ENCODE results near the gene NLE1.
"Not testable (repeated sequence)": the region's sequence is repeated elsewhere in the genome, so short reads cannot be mapped to it uniquely, and the experiment has no call there.

The NLE1 gene

GRCh38 chr17:35152421-35153140 is 10.5 kb upstream of the NLE1 start:
- H3K27ac Mint-ChIP-seq, result no peak overlapping the region
- H3K9me3 Mint-ChIP-seq, result no peaks in the 10 kb centered on the region
- no peaks in the 10 kb centered on the region for H3K36me3 Mint-ChIP-seq (ENCODE audit: low read depth)
- no peak overlapping the region for H3K4me3 Mint-ChIP-seq
- no peaks in the 10 kb centered on the region for H3K27me3 Mint-ChIP-seq
- H3K4me1 Mint-ChIP-seq (ENCODE audit: low read depth), result no peaks in the 10 kb centered on the region
- no peak for DNase-seq

DNA sequence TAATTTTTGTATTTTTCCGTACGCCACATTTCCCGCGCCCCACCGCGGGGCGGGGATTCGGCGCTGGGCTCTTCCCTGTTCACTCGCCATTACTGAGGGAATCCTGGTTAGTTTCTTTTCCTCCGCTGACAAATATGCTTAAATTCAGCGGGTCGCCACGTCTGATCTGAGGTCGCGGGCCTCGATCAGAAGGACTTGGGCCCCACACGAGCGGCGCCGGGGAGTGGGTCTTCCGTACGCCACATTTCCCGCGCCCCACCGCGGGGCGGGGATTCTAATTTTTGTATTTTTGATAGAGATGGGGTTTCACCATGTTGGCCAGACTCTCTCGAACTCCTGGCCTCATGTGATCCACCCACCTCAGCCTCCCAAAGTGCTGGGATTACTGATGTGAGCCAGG is 9.0 kb upstream of the NLE1 start:
- not testable (repeated sequence) for DNase-seq, H3K27me3 Mint-ChIP-seq, H3K27ac Mint-ChIP-seq

GRCh38 chr17:35149941-35150340 is 7.8 kb upstream of the NLE1 start:
- H3K4me1 Mint-ChIP-seq (ENCODE audit: low read depth), result no peaks in the 10 kb centered on the region
- H3K36me3 Mint-ChIP-seq (ENCODE audit: low read depth), result no peaks in the 10 kb centered on the region
- H3K27me3 Mint-ChIP-seq, result no peaks in the 10 kb centered on the region
- no peak for DNase-seq
- H3K27ac Mint-ChIP-seq, result no peak overlapping the region
- H3K9me3 Mint-ChIP-seq, result no peaks in the 10 kb centered on the region
- H3K4me3 Mint-ChIP-seq, result no peak overlapping the region

More for the DNA sequence above, 9.0 kb upstream of the NLE1 start:
- not testable (repeated sequence) for H3K4me3 Mint-ChIP-seq; H3K9me3 Mint-ChIP-seq; H3K36me3 Mint-ChIP-seq (ENCODE audit: low read depth); H3K4me1 Mint-ChIP-seq (ENCODE audit: low read depth)

DNA sequence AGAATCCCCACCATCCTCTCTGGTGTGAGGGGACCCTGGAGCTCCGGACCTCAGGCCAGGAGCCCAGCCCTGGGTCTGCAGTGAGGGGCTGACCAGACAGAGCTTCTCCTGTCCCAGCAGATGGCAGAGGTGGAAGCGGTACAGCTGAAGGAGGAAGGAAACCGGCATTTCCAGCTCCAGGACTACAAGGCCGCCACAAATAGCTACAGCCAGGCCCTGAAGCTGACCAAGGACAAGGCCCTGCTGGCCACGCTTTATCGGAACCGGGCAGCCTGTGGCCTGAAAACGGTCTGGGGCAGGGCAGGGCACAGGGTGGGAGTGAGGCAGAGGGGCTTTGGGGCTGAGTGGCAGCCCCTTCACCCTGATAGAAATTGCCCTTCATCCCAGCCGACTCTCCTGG is 6.0 kb upstream of the NLE1 start:
- no peak for DNase-seq
- Mint-ChIP-seq H3K9me3 (no peaks in the 10 kb centered on the region), H3K4me1 (ENCODE audit: low read depth) (no peaks in the 10 kb centered on the region), H3K27me3 (no peaks in the 10 kb centered on the region), H3K27ac (no peak overlapping the region), H3K36me3 (ENCODE audit: low read depth) (no peaks in the 10 kb centered on the region), H3K4me3 (no peak overlapping the region)

- Mint-ChIP-seq H3K4me1 (ENCODE audit: low read depth) (peaks cover under 1% of the 10 kb centered on the region), H3K4me3 (no peak within 1 kb of the TSS), H3K27me3 (no peaks in the 10 kb centered on the region), H3K9me3 (no peaks in the 10 kb centered on the region), H3K36me3 (ENCODE audit: low read depth) (no peaks in the 10 kb centered on the region), H3K27ac (no peak within 1 kb of the TSS)
- DNase-seq, result no peak
These were observed 5.3 kb upstream of the NLE1 start, which contains the start of gene UNC45B for GRCh38 chr17:35147375-35147905. Gene UNC45B (plus strand): TSS chr17:35147817. CDS start chr17:35148264, 447 bp downstream.

DNA sequence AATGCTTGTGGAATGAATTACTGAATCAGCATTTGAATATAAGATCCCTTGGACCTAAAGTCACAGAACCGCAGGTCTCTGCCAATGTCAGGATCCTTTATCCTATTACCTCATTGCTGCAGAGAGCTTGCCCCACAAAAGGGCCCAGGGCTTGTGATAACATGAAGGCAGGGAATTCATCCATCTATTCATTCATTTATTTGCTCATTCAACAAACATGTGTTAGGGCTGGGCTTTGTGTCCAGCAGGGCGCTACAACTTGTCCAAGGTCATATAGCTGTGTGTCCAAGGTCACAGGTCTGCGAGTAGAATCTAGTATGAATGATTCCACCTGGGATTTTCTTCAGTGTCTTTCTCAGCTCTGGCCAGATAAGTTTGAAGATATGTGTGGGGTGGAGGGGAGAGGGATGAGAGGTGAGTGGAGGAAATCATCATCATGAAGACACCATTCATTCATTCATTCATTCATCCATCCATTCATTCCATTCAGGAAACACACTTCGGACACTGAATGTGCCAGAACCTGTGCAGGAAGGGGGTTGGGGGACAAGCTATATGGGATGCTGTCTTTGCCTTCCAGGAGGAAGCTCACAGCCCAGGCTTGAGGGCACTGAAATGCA is 4.2 kb upstream of the NLE1 start:
- Mint-ChIP-seq H3K9me3 (no peaks in the 10 kb centered on the region), H3K27me3 (no peaks in the 10 kb centered on the region), H3K36me3 (ENCODE audit: low read depth) (peaks cover 8% of the 10 kb centered on the region), H3K4me3 (no peak overlapping the region), H3K4me1 (ENCODE audit: low read depth) (peaks cover 5% of the 10 kb centered on the region), H3K27ac (no peak overlapping the region)
- no peak for DNase-seq

DNA sequence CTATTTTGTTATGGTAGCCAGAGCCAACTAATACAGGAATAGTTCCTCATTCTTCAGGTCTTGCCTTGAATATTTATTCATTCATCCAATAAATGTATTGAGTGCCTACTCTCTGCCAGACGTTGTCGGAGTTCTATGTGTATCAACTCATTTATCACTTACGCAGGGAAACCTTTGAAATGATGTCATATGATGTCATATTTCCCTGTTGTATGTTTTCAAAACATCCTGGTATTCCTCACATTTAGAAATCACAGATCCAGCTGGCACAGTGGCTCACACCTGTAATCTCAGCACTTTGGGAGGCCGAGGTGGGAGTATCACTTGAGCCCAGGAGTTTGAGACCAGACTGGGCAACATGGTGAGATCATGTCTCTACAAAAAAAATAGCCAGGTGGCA is 2.7 kb upstream of the NLE1 start:
- H3K27ac Mint-ChIP-seq, result no peak overlapping the region
- H3K4me1 Mint-ChIP-seq (ENCODE audit: low read depth), result peaks cover 14% of the 10 kb centered on the region
- peaks cover 20% of the 10 kb centered on the region for H3K36me3 Mint-ChIP-seq (ENCODE audit: low read depth)
- no peak for DNase-seq
- H3K9me3 Mint-ChIP-seq, result no peaks in the 10 kb centered on the region
- H3K4me3 Mint-ChIP-seq, result no peak overlapping the region
- no peaks in the 10 kb centered on the region for H3K27me3 Mint-ChIP-seq

DNA sequence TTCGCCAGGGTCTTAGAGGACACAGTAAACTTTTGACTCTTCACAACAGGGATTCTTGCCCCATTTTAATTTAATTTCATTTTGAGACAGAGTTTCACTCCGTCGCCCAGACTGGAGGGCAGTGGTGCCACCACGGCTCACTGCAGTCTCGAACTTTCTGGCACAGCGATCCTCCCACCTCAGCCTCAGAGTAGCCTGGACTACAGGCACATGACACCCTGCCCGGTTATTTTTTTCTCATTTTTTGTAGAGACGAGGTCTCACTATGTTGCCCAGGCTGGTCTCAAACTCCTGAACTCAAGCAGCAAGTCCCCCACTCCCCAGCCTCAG is 329 bp upstream of the NLE1 start:
- no peak for DNase-seq
- no peaks in the 10 kb centered on the region for H3K9me3 Mint-ChIP-seq
- peak overlapping the region; percentile 90 for H3K4me3 Mint-ChIP-seq
- no peaks in the 10 kb centered on the region for H3K27me3 Mint-ChIP-seq
- H3K27ac Mint-ChIP-seq, result peak overlapping the region; percentile 92
- H3K36me3 Mint-ChIP-seq (ENCODE audit: low read depth), result peaks cover 44% of the 10 kb centered on the region
- H3K4me1 Mint-ChIP-seq (ENCODE audit: low read depth), result peaks cover 18% of the 10 kb centered on the region

DNA sequence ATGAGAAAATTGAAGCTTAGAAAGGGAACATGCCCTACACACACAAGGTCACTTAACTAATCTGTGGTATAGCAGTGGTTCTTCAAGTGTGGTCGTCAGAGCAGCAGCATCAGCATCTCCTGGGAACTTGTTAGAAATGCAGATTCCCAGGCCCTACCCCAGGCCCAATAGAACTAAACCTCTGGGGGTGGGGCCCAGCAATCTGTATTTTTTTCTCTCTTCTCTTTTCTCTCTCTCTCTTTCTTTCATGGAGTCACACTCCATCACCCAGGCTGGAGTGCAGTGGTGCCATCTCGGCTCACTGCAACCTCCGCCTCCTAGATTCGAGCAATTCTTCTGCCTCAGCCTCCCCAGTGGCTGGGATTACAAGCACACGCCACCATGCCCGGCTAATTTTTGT is 3.9 kb downstream of the NLE1 start:
- Mint-ChIP-seq H3K27ac (peak overlapping the region; percentile 68), H3K9me3 (no peaks in the 10 kb centered on the region), H3K4me3 (no peak overlapping the region), H3K27me3 (no peaks in the 10 kb centered on the region), H3K36me3 (ENCODE audit: low read depth) (peaks cover 86% of the 10 kb centered on the region), H3K4me1 (ENCODE audit: low read depth) (peaks cover 18% of the 10 kb centered on the region)
- no peak for DNase-seq

DNA sequence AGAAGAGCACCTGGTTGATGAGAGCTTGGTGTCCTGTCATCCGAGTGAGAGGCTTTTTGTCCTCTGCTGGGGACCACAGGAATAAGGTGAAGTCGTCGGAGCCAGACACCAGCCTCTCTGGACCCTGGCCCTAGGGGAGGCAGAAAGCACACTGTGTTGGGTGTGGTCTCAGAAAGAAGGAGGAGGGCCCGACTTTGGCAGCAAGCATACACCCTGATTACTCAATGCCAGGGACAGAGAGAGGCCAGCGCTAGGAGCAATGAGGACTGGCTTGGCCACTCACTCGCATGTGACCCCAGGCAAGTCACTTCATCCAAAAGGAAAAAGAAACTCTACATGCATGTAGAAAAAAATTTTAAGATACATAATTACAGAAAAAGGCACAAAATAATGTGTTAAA is 6.8 kb downstream of the NLE1 start:
- H3K27me3 Mint-ChIP-seq, result no peaks in the 10 kb centered on the region
- peaks cover 98% of the 10 kb centered on the region for H3K36me3 Mint-ChIP-seq (ENCODE audit: low read depth)
- no peak overlapping the region for H3K4me3 Mint-ChIP-seq
- no peak for DNase-seq
- peak overlapping the region; percentile 33 for H3K27ac Mint-ChIP-seq
- peaks cover 7% of the 10 kb centered on the region for H3K4me1 Mint-ChIP-seq (ENCODE audit: low read depth)
- no peaks in the 10 kb centered on the region for H3K9me3 Mint-ChIP-seq

- peaks cover 95% of the 10 kb centered on the region for H3K36me3 Mint-ChIP-seq (ENCODE audit: low read depth)
- no peak overlapping the region for H3K27ac Mint-ChIP-seq
- H3K9me3 Mint-ChIP-seq, result no peaks in the 10 kb centered on the region
- peaks cover 5% of the 10 kb centered on the region for H3K4me1 Mint-ChIP-seq (ENCODE audit: low read depth)
- H3K4me3 Mint-ChIP-seq, result no peak overlapping the region
- DNase-seq, result no peak
- H3K27me3 Mint-ChIP-seq, result no peaks in the 10 kb centered on the region
These were observed 9.1 kb downstream of the NLE1 start for GRCh38 chr17:35132816-35133550.

DNA sequence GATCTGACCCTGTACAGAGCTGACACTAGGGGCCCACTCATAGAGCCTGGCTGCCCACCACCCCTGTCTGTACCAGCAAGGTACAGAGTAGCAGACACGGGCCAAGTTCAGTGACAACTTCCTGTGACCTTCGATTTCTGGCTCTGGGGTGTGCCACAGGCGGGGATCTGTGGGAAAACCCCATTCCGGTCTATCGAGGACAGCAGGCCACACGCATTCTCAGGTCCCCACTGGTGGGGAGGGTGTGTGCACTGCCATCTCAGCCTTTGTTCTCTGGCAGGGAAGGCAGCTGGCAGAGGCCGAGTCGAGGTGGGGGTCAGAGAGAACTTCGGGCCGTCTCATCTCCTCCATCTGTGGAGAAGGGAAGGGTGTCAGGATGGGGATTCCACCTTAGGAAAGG is 10.0 kb downstream of the NLE1 start:
- no peak overlapping the region for H3K27ac Mint-ChIP-seq
- H3K36me3 Mint-ChIP-seq (ENCODE audit: low read depth), result peaks cover 93% of the 10 kb centered on the region
- no peak for DNase-seq
- H3K9me3 Mint-ChIP-seq, result no peaks in the 10 kb centered on the region
- H3K27me3 Mint-ChIP-seq, result no peaks in the 10 kb centered on the region
- H3K4me1 Mint-ChIP-seq (ENCODE audit: low read depth), result peaks cover 5% of the 10 kb centered on the region
- no peak overlapping the region for H3K4me3 Mint-ChIP-seq

- Mint-ChIP-seq H3K27ac (no peak overlapping the region), H3K4me3 (no peak overlapping the region), H3K9me3 (no peaks in the 10 kb centered on the region), H3K4me1 (ENCODE audit: low read depth) (peaks cover 5% of the 10 kb centered on the region), H3K36me3 (ENCODE audit: low read depth) (peaks cover 76% of the 10 kb centered on the region), H3K27me3 (no peaks in the 10 kb centered on the region)
- no peak for DNase-seq
These were observed 11.7 kb downstream of the NLE1 start for GRCh38 chr17:35130392-35130791.

GRCh38 chr17:35129973-35130351 is 12.1 kb downstream of the NLE1 start:
- no peak for DNase-seq
- no peaks in the 10 kb centered on the region for H3K9me3 Mint-ChIP-seq
- peaks cover 5% of the 10 kb centered on the region for H3K4me1 Mint-ChIP-seq (ENCODE audit: low read depth)
- peaks cover 72% of the 10 kb centered on the region for H3K36me3 Mint-ChIP-seq (ENCODE audit: low read depth)
- no peak overlapping the region for H3K4me3 Mint-ChIP-seq
- H3K27me3 Mint-ChIP-seq, result no peaks in the 10 kb centered on the region
- H3K27ac Mint-ChIP-seq, result no peak overlapping the region

Data from activated T-cell treated with anti-CD3 and anti-CD28 coated beads, Interleukin-2, amount 50 U/mL, for 24 hours (primary cell).